Stimulated activated CD8-positive, alpha-beta memory T cell treated with anti-CD3 and anti-CD28 coated beads, Interleukin-4, amount 100 ng/mL, for 1 hour (primary cell): ENCODE results near the gene GPR152.
"Not testable (repeated sequence)": the region's sequence is repeated elsewhere in the genome, so short reads cannot be mapped to it uniquely, and the experiment has no call there.

ENCODE experiments used
- DNase-seq, 2 donors: peaks; one replicate each; pipeline ENCODE4 v3.0.0-alpha.2; 2020; ENCODE audit warnings: low read depth in 2 of 2, low spot score in 1 of 2

Gene GPR152

GRCh38 chr11:67410984-67411784 lies 41.3 kb downstream of the GPR152 start:
- no peak for DNase-seq

- DNase-seq, result no peak
Observed at GRCh38 chr11:67410369-67410831, 42.1 kb downstream of the GPR152 start.

- DNase-seq, result no peak
Observed at GRCh38 chr11:67409781-67410368, 42.7 kb downstream of the GPR152 start.

- DNase-seq, result peak in 1 of 2 donors; percentile 57
Observed at GRCh38 chr11:67409261-67409666, 43.3 kb downstream of the GPR152 start.

GRCh38 chr11:67408437-67409200 lies 43.9 kb downstream of the GPR152 start:
- no peak for DNase-seq

GRCh38 chr11:67407688-67408163 lies 44.8 kb downstream of the GPR152 start:
- no peak for DNase-seq

- DNase-seq, result no peak
Observed at GRCh38 chr11:67406969-67407687, 45.4 kb downstream of the GPR152 start.

GRCh38 chr11:67406420-67406968 lies 46.0 kb downstream of the GPR152 start:
- DNase-seq, result no peak

- no peak for DNase-seq
Observed at GRCh38 chr11:67405688-67406339, 46.7 kb downstream of the GPR152 start.

- no peak for DNase-seq
Observed at GRCh38 chr11:67405196-67405567, 47.3 kb downstream of the GPR152 start.

- DNase-seq, result no peak
Observed at GRCh38 chr11:67404515-67405195, 47.9 kb downstream of the GPR152 start.

GRCh38 chr11:67403085-67403484 lies 49.4 kb downstream of the GPR152 start:
- DNase-seq, result not testable (repeated sequence)

- not testable (repeated sequence) for DNase-seq
Observed at GRCh38 chr11:67402192-67402839, 50.2 kb downstream of the GPR152 start.

- DNase-seq, result peak; percentile 79 to 91
Observed at GRCh38 chr11:67401495-67402191, 50.9 kb downstream of the GPR152 start, which contains the start of gene PPP1CA. Gene PPP1CA (minus strand): TSS chr11:67401858. CDS start chr11:67401782, 76 bp downstream.
